ENCODE data around the gene SLC30A3. TPM values are rescaled to one million over a fixed set of nuclear protein-coding genes. Genes with fewer than 3 reads are reported as not detected.

Gene SLC30A3
- total and polyA plus RNA-seq, 2 of the 13 experiments (the other 11 are each of a cell fraction or from before 2014, with no cell fraction given) = 0.38 to 0.79 TPM

DNA sequence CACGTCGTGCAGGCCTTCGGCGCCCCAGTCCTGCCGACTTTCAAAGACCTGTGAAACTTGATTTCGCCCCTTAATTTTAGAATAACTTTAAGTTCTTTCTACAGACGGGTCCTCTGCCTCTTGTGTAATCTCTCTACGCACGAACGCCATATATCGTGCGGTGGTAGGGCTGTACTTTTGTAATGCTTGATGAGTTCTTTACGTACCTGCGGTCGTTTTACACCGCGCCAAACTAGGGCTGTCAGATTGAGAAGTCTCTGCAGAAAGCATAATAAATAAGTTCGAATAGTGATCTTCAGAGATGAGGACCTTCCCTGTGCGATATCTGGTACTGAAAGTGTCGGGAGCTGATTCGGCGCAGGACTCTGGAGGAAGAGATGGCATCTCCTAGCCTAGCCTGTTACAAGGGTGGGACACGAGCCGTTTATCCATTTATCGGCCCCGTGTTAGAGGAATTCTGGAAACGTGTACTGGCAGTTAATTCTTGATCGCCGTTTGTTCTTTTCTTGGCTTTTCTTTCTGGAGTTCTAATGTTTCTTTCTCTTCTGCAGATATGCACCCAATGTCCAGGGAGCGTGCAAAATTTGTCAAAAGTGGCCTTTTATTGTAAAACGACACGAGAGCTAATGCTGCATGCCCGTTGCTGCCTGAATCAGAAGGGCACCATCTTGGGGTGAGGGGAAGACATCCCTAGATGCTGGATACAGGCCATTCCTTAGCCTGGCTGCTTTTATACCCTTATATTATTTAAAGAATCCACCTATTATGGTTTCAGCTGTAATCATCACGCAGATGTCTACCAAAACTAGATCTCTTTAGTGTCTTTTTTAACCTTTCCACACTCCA lies 50.0 kb downstream of the SLC30A3 start (continued):
- TF ChIP-seq DMAP1 (CRISPR knock-in tag; IDR thresholded peaks at IDR 0.05) (peak; percentile 32; the same call in 1 of the 2 replicates), ZNF766 (CRISPR knock-in tag; IDR thresholded peaks at IDR 0.05; ENCODE audit: borderline replicate concordance) (no peak), ZNF121 (CRISPR knock-in tag; IDR thresholded peaks at IDR 0.05) (no peak), RFX1 (IDR thresholded peaks at IDR 0.05) (no peak), TARDBP (CRISPR knock-in tag; IDR thresholded peaks at IDR 0.05) (0 out of 2 replicates have a peak, but pooled peaks have one; percentile 14), KLF13 (CRISPR knock-in tag; IDR thresholded peaks at IDR 0.05) (no peak), SIN3B (IDR thresholded peaks at IDR 0.05; ENCODE audit: low read length) (no peak), SIX4 (CRISPR knock-in tag; IDR thresholded peaks at IDR 0.05) (0 out of 2 replicates have a peak, but pooled peaks have one; percentile 3), JARID2 (CRISPR knock-in tag; IDR thresholded peaks at IDR 0.05; ENCODE audit: insufficient replicate concordance) (no peak), ETV6 (CRISPR knock-in tag; conservative IDR thresholded peaks at IDR 0.05) (no peak), ZNF850 (CRISPR knock-in tag; conservative IDR thresholded peaks at IDR 0.05) (0 out of 2 replicates have a peak, but pooled peaks have one; percentile 7), KDM6A (CRISPR knock-in tag; IDR thresholded peaks at IDR 0.05; ENCODE audit: low read depth) (no peak), ZFP37 (CRISPR knock-in tag; IDR thresholded peaks at IDR 0.05; ENCODE audit: borderline replicate concordance) (0 out of 2 replicates have a peak, but pooled peaks have one; percentile 16), NKX3-1 (CRISPR knock-in tag; IDR thresholded peaks at IDR 0.05) (peak; percentile 13; the same call in 1 of the 2 replicates), YY1 (IDR thresholded peaks at IDR 0.05; ENCODE audit: insufficient read depth, insufficient replicate concordance, low read depth, low read length) (peak; percentile 33), ZNF589 (CRISPR knock-in tag; conservative IDR thresholded peaks at IDR 0.05) (0 out of 2 replicates have a peak, but pooled peaks have one; percentile 12)
- TF ChIP-seq, protein P1, sequence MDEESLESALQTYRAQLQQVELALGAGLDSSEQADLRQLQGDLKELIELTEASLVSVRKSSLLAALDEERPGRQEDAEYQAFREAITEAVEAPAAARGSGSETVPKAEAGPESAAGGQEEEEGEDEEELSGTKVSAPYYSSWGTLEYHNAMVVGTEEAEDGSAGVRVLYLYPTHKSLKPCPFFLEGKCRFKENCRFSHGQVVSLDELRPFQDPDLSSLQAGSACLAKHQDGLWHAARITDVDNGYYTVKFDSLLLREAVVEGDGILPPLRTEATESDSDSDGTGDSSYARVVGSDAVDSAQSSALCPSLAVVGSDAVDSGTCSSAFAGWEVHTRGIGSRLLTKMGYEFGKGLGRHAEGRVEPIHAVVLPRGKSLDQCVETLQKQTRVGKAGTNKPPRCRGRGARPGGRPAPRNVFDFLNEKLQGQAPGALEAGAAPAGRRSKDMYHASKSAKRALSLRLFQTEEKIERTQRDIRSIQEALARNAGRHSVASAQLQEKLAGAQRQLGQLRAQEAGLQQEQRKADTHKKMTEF (CRISPR knock-in tag; IDR thresholded peaks at IDR 0.05) = peak; percentile 1; the same call in 1 of the 2 replicates
- TF ChIP-seq, protein P2, sequence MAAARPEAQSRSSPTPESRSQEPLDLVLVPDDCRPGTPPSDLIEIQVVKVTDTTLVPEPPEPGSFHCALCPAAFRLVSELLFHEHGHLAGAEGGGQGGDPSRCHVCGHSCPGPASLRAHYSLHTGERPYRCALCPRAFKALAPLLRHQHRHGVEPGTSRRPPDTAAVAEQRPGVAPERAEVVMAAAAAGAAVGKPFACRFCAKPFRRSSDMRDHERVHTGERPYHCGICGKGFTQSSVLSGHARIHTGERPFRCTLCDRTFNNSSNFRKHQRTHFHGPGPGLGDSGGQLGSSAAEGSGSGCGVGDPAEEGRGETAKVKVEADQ (CRISPR knock-in tag; IDR thresholded peaks at IDR 0.05; ENCODE audit: borderline replicate concordance) = 0 out of 2 replicates have a peak, but pooled peaks have one; percentile 2
